Neural progenitor cell (in vitro differentiated cells): ENCODE results near the gene YTHDF1. TPM values are rescaled to one million over a fixed set of nuclear protein-coding genes. Genes with fewer than 3 reads are reported as not detected.
A peak's percentile ranks its signal among the peaks of the same experiment; 100 is the strongest.

ENCODE experiments used
- DNase-seq: peaks from one replicate; pipeline ENCODE4 v3.0.0-alpha.2; 2016; ENCODE audit warnings: low spot score
- H2AFZ ChIP-seq: fragments of 200-600 bp; sonication (generic); replicated peaks from 2 replicates; pipeline ENCODE4 v1.6.1; 2016; ENCODE audit warnings: antibody characterized with exemption
- H3F3A ChIP-seq: fragments of 200-600 bp; sonication (generic); 2 replicates; pipeline ENCODE4 v1.6.1; 2016; ENCODE audit warnings: antibody characterized with exemption, low read depth
- H3K27ac ChIP-seq: fragments of 200-600 bp; sonication (generic); 2 replicates; pipeline ENCODE4 v1.5.1; 2016; ENCODE audit warnings: mild to moderate bottlenecking
- H3K27me3 ChIP-seq: fragments of 200-600 bp; sonication (generic); 2 replicates; pipeline ENCODE4 v1.6.1; 2016; ENCODE audit warnings: mild to moderate bottlenecking, moderate library complexity
- H3K36me3 ChIP-seq: fragments of 200-600 bp; sonication (generic); 2 replicates; pipeline ENCODE4 v1.5.1; 2016
- H3K4me1 ChIP-seq: fragments of 200-600 bp; sonication (generic); 2 replicates; pipeline ENCODE4 v1.6.1; 2016; ENCODE audit warnings: mixed run types
- H3K4me2 ChIP-seq: fragments of 200-600 bp; sonication (generic); 2 replicates; pipeline ENCODE4 v1.6.1; 2016
- H3K4me3 ChIP-seq: fragments of 200-600 bp; sonication (generic); 2 replicates; pipeline ENCODE4 v1.5.1; 2016
- H3K79me2 ChIP-seq: fragments of 200-600 bp; sonication (generic); 2 replicates; pipeline ENCODE4 v1.6.1; 2016; ENCODE audit warnings: low read depth
- H3K9ac ChIP-seq: fragments of 200-600 bp; sonication (generic); 2 replicates; pipeline ENCODE4 v1.6.1; 2016
- H3K9me3 ChIP-seq: fragments of 200-600 bp; sonication (generic); 2 replicates; pipeline ENCODE4 v1.5.1; 2016; ENCODE audit warnings: low read depth
- H4K20me1 ChIP-seq: fragments of 200-600 bp; sonication (generic); 2 replicates; pipeline ENCODE4 v1.6.1; 2016; ENCODE audit warnings: low read depth
- H3K27ac Mint-ChIP-seq: 3 replicates; pipeline ENCODE4 v1.8.0; 2021; ENCODE audit warnings: mixed read lengths
- H3K27me3 Mint-ChIP-seq: 2 replicates; pipeline ENCODE4 v1.8.0; 2022; ENCODE audit warnings: low read depth, mild to moderate bottlenecking, inconsistent platforms, moderate library complexity, mixed read lengths; ENCODE audit not compliant: insufficient read depth
- H3K36me3 Mint-ChIP-seq: 3 replicates; pipeline ENCODE4 v1.8.0; 2021; ENCODE audit warnings: mixed read lengths
- H3K4me1 Mint-ChIP-seq: 3 replicates; pipeline ENCODE4 v1.8.0; 2021; ENCODE audit warnings: mixed read lengths
- H3K4me3 Mint-ChIP-seq: 3 replicates; pipeline ENCODE4 v1.8.0; 2021; ENCODE audit warnings: mild to moderate bottlenecking, moderate library complexity, mixed read lengths
- H3K9me3 Mint-ChIP-seq: 3 replicates; pipeline ENCODE4 v1.8.0; 2020; ENCODE audit warnings: mixed read lengths
- EZH2 ChIP-seq: fragments of 200-600 bp; sonication (generic); IDR thresholded peaks from 2 replicates; pipeline ENCODE4 v1.6.1; 2017; ENCODE audit warnings: antibody characterized with exemption, mild to moderate bottlenecking, moderate library complexity
- EZH2phosphoT487 ChIP-seq: fragments of 200-600 bp; sonication (generic); IDR thresholded peaks from 2 replicates; pipeline ENCODE4 v1.6.1; 2017; ENCODE audit warnings: antibody characterized with exemption
- total RNA-seq: library from RNA; depleted of rRNA; stranded (reverse); fragments of >200 nt; gene quantifications from 2 replicates; pipeline ENCODE4 v1.2.3, GENCODE V29; 2015; ENCODE audit warnings: low replicate concordance
- TF ChIP-seq, protein P1 (sequence below): fragments of 200-600 bp; sonication (generic); IDR thresholded peaks from 2 replicates; pipeline ENCODE4 v1.5.1; 2017; ENCODE audit warnings: antibody characterized with exemption, mild to moderate bottlenecking

YTHDF1 gene
- total RNA-seq, 1 donor from 2014 or later: 28.1 TPM

DNA sequence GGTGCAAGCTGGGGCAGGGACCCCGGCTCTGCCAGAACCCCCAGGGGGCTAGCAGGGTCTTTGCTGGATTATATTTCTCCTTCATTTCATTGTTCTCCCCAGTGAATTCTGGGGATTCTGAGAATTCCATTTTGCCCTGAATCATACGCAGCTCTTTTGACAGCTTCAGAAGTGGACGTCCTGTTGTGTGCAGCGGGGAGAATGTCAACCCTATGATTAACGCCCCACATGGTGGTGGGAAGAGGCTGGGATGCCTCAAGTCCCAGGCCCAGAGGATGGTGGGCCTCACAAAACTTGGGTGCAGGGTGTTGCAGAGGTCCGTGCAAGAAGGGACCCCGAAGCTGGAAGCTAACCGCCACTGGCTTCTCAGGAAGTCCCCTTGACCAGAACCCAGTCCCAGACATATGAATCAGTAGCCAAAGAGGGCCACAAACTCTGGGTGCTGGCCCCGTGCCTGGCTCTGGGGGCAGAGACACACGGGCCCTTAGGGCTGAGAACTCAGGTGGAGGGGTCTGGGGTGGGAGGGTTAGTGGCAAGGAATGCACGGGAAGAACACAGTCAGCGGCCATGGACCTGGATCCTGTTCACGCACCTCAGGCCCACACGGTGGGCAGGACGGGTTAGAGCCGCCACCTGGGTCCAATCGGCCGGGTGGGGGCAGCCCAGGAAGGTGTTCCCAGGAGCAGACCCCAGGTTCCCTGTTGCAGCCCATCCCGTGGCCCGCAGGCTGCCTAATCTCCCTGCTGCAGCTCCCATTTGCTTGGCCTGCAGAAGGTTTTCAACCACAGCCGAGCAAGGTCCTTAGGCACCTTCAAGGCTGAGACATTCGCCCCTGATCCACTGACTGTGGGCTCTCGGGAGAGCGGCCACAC lies 51.2 kb downstream of the YTHDF1 start:
- peaks cover under 1% of the 10 kb centered on the region for H3K27me3 ChIP-seq
- no peak overlapping the region for H3K4me2 ChIP-seq
- H4K20me1 ChIP-seq: no peaks in the 10 kb centered on the region
- Mint-ChIP-seq H3K27ac (peak overlapping the region; percentile 82), H3K27me3 (peaks cover 14% of the 10 kb centered on the region), H3K4me1 (peaks cover 34% of the 10 kb centered on the region), H3K9me3 (no peaks in the 10 kb centered on the region), H3K36me3 (peaks cover 2% of the 10 kb centered on the region), H3K4me3 (no peak overlapping the region)
- peaks cover 9% of the 10 kb centered on the region for H3K4me1 ChIP-seq
- H3F3A ChIP-seq: peaks cover 5% of the 10 kb centered on the region
- no peaks in the 10 kb centered on the region for H3K36me3 ChIP-seq
- H3K79me2 ChIP-seq: no peaks in the 10 kb centered on the region
- no peak for DNase-seq
- TF ChIP-seq, protein P1, sequence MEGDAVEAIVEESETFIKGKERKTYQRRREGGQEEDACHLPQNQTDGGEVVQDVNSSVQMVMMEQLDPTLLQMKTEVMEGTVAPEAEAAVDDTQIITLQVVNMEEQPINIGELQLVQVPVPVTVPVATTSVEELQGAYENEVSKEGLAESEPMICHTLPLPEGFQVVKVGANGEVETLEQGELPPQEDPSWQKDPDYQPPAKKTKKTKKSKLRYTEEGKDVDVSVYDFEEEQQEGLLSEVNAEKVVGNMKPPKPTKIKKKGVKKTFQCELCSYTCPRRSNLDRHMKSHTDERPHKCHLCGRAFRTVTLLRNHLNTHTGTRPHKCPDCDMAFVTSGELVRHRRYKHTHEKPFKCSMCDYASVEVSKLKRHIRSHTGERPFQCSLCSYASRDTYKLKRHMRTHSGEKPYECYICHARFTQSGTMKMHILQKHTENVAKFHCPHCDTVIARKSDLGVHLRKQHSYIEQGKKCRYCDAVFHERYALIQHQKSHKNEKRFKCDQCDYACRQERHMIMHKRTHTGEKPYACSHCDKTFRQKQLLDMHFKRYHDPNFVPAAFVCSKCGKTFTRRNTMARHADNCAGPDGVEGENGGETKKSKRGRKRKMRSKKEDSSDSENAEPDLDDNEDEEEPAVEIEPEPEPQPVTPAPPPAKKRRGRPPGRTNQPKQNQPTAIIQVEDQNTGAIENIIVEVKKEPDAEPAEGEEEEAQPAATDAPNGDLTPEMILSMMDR: no peak
- no peak for TF ChIP-seq EZH2
- no peak overlapping the region for H3K27ac ChIP-seq
- H3K9ac ChIP-seq: no peak overlapping the region
- no peaks in the 10 kb centered on the region for H3K9me3 ChIP-seq
- no peak overlapping the region for H3K4me3 ChIP-seq
- no peak overlapping the region for H2AFZ ChIP-seq

DNA sequence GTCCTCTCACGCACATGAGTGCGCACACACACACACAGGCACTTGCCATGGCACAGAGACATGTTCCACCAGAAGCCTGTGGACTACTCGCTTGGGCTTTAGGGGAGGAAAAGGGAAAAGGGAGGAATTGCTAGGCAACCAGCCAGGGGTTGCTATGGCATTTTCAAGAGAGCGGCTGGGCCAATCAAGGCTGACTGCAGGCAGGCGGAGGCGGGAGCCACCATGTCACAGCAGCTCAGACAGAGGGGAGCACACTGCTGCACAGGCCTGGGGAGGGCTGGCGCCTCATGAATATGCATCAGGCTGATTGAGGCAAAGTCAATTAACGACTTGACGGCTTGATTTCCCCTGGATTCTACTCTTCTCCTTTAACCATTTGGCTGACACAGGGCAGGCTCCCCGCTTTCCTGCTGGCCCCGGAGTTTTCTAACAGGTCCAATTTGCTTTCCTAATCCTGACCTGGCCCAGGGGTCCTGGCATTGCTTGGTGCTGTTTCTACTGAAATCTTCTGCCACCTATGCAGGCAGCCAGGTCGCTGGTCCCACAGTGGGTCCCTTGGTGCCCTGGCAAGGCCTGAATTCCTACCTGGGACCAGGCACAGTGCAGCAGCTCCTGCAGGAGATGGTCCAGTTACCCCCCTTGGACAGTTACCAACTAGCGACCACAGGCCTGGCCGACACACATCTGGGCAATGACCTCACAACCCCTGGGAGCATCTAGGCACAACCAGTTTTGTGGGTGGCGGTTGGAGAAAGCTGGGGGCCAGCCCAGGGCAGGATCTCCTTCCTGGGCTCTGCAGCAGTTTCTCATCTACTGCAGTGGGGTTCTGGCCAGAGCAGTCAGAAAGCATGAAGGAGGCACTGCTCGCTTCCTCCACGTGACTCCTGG lies 52.1 kb downstream of the YTHDF1 start:
- Histone ChIP-seq H3K27ac (no peak overlapping the region), H3K9me3 (no peaks in the 10 kb centered on the region), H3F3A (peaks cover 2% of the 10 kb centered on the region), H3K4me3 (no peak overlapping the region), H3K27me3 (no peaks in the 10 kb centered on the region), H3K36me3 (no peaks in the 10 kb centered on the region), H3K9ac (no peak overlapping the region), H3K4me2 (peak overlapping the region; percentile 45), H2AFZ (no peak overlapping the region), H3K4me1 (peaks cover 9% of the 10 kb centered on the region), H3K79me2 (no peaks in the 10 kb centered on the region), H4K20me1 (no peaks in the 10 kb centered on the region)
- TF ChIP-seq, protein P1: no peak
- TF ChIP-seq EZH2phosphoT487 (no peak), EZH2 (no peak)
- peak overlapping the region; percentile 64 for H3K27ac Mint-ChIP-seq
- no peaks in the 10 kb centered on the region for H3K36me3 Mint-ChIP-seq
- peaks cover 34% of the 10 kb centered on the region for H3K4me1 Mint-ChIP-seq
- H3K27me3 Mint-ChIP-seq: peaks cover 14% of the 10 kb centered on the region
- no peaks in the 10 kb centered on the region for H3K9me3 Mint-ChIP-seq
- peak overlapping the region; percentile 17 for H3K4me3 Mint-ChIP-seq
- DNase-seq: peak; percentile 74

DNA sequence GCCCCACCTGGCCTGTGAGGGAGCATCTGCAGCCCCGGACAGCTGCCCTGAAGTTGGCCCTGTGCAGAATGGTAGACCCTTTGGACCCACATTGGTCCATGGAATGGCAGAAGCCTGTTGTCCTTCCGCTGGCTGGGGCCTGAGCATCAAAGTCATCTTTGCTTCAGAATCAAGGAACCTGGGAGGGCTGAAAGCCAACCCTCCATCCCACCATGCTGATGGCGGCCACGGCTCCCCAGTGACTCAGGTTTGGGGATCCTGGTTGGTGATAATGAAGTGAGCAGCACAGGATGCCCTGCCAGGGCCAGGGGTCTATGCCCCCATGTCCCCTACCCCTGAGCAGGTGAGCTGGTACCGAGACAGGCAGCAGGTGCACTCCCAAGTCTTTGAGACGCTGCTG lies 52.8 kb downstream of the YTHDF1 start:
- Mint-ChIP-seq H3K4me3 (peak overlapping the region; percentile 17), H3K27ac (peak overlapping the region; percentile 64), H3K27me3 (peaks cover 14% of the 10 kb centered on the region), H3K4me1 (peaks cover 34% of the 10 kb centered on the region), H3K9me3 (no peaks in the 10 kb centered on the region), H3K36me3 (no peaks in the 10 kb centered on the region)
- no peaks in the 10 kb centered on the region for H4K20me1 ChIP-seq
- no peaks in the 10 kb centered on the region for H3K36me3 ChIP-seq
- no peak overlapping the region for H2AFZ ChIP-seq
- no peaks in the 10 kb centered on the region for H3K79me2 ChIP-seq
- H3K27me3 ChIP-seq: no peaks in the 10 kb centered on the region
- TF ChIP-seq EZH2: no peak
- TF ChIP-seq EZH2phosphoT487: no peak
- TF ChIP-seq, protein P1: no peak
- no peak overlapping the region for H3K4me3 ChIP-seq
- DNase-seq: no peak
- H3K9ac ChIP-seq: no peak overlapping the region
- no peak overlapping the region for H3K4me2 ChIP-seq
- H3K9me3 ChIP-seq: no peaks in the 10 kb centered on the region
- H3K27ac ChIP-seq: no peak overlapping the region
- H3K4me1 ChIP-seq: peaks cover 9% of the 10 kb centered on the region
- H3F3A ChIP-seq: peaks cover 2% of the 10 kb centered on the region
